Urothelium cell line (cell line): ENCODE results near the gene FPR2.

Experiments
- DNase-seq: peaks from one replicate; pipeline ENCODE4 v3.0.0; 2011; ENCODE audit warnings: low spot score, mixed read lengths
- FAIRE-seq: peaks from 2 replicates; lab custom pipeline; 2011; peaks lifted over from hg19 to GRCh38; lab: Jason Lieb, UNC

Gene FPR2

GRCh38 chr19:51780270-51780669 lies 19.3 kb downstream of the FPR2 start:
- FAIRE-seq (no peak), DNase-seq (no peak)

- DNase-seq (no peak), FAIRE-seq (peak; percentile 9)
Measured at GRCh38 chr19:51781999-51782398, 21.0 kb downstream of the FPR2 start.

- FAIRE-seq = no peak
Measured at GRCh38 chr19:51783372-51783771, 22.4 kb downstream of the FPR2 start.

GRCh38 chr19:51784109-51784785 lies 23.3 kb downstream of the FPR2 start:
- FAIRE-seq (no peak), DNase-seq (no peak)

More at GRCh38 chr19:51783372-51783771, 22.4 kb downstream of the FPR2 start:
- DNase-seq = peak; percentile 24

GRCh38 chr19:51784922-51785690 lies 24.1 kb downstream of the FPR2 start:
- FAIRE-seq (no peak), DNase-seq (no peak)

- DNase-seq (no peak), FAIRE-seq (no peak)
Measured at GRCh38 chr19:51786646-51787494, 25.9 kb downstream of the FPR2 start.

- DNase-seq = no peak
- no peak for FAIRE-seq
Measured at GRCh38 chr19:51788029-51788428, 27.0 kb downstream of the FPR2 start.

- FAIRE-seq (no peak), DNase-seq (no peak)
Measured at GRCh38 chr19:51789061-51789795, 28.2 kb downstream of the FPR2 start.

- DNase-seq = no peak
- no peak for FAIRE-seq
Measured at GRCh38 chr19:51792932-51793331, 32.0 kb downstream of the FPR2 start.

- DNase-seq = no peak
- FAIRE-seq = no peak
Measured at GRCh38 chr19:51793994-51794393, 33.0 kb downstream of the FPR2 start.

- FAIRE-seq (no peak), DNase-seq (no peak)
Measured at GRCh38 chr19:51794885-51795490, 34.0 kb downstream of the FPR2 start, which contains the start of gene FPR3. FPR3 (plus strand) TSS chr19:51795157; CDS start chr19:51823749, 28,592 bp downstream.

- FAIRE-seq = no peak
- DNase-seq = no peak
Measured at GRCh38 chr19:51796195-51796679, 35.3 kb downstream of the FPR2 start.

- FAIRE-seq = no peak
- DNase-seq = no peak
Measured at GRCh38 chr19:51797480-51797879, 36.5 kb downstream of the FPR2 start.

- no peak for DNase-seq
- no peak for FAIRE-seq
Measured at GRCh38 chr19:51798062-51798461, 37.1 kb downstream of the FPR2 start.

- DNase-seq = peak; percentile 93
- FAIRE-seq = peak; percentile 84
Measured at GRCh38 chr19:51799034-51799773, 38.2 kb downstream of the FPR2 start.

GRCh38 chr19:51799774-51800472 lies 38.9 kb downstream of the FPR2 start:
- FAIRE-seq = no peak

GRCh38 chr19:51800473-51801244 lies 39.7 kb downstream of the FPR2 start:
- FAIRE-seq (no peak), DNase-seq (no peak)

More at GRCh38 chr19:51799774-51800472, 38.9 kb downstream of the FPR2 start:
- no peak for DNase-seq

GRCh38 chr19:51802775-51803174 lies 41.8 kb downstream of the FPR2 start:
- FAIRE-seq = no peak
- DNase-seq = no peak
